SU-DHL-6 (cell line): ENCODE results near the gene ACER2.
A peak's percentile ranks its signal among the peaks of the same experiment; 100 is the strongest.
"Not testable (repeated sequence)": the region's sequence is repeated elsewhere in the genome, so short reads cannot be mapped to it uniquely, and the experiment has no call there.

Experiments used
- H2AFZ ChIP-seq: fragments of 200-600 bp; sonication (generic); 2 replicates; pipeline ENCODE4 v1.6.1; 2014; ENCODE audit warnings: low read depth, mild to moderate bottlenecking, moderate library complexity, mixed read lengths, antibody characterized with exemption, low read length; ENCODE audit not compliant: severe bottlenecking
- H3F3A ChIP-seq: fragments of 200-600 bp; shearing (Covaris generic); 2 replicates; pipeline ENCODE4 v1.6.0; 2016; ENCODE audit warnings: antibody characterized with exemption, mild to moderate bottlenecking; ENCODE audit not compliant: insufficient read depth
- H3K27ac ChIP-seq: fragments of 200-600 bp; sonication (generic); 2 replicates; pipeline ENCODE4 v1.5.1; 2016; ENCODE audit warnings: low read depth, mild to moderate bottlenecking, low read length, moderate library complexity, mixed read lengths
- H3K27me3 ChIP-seq: fragments of 200-600 bp; sonication (generic), shearing (Covaris generic); 2 replicates; pipeline ENCODE4 v1.6.0; 2014; ENCODE audit warnings: mild to moderate bottlenecking, low read length
- H3K36me3 ChIP-seq: fragments of 200-600 bp; sonication (generic); 2 replicates; pipeline ENCODE4 v1.6.1; 2014; ENCODE audit warnings: mild to moderate bottlenecking, low read length, mixed read lengths
- H3K4me2 ChIP-seq: fragments of 300-600, 200-600 bp; shearing (Covaris generic), sonication (generic); 2 replicates; pipeline ENCODE4 v1.6.0; 2014; ENCODE audit warnings: low read length, low read depth, mild to moderate bottlenecking; ENCODE audit not compliant: poor library complexity, severe bottlenecking
- H3K4me3 ChIP-seq: fragments of 200-600 bp; sonication (generic); 2 replicates; pipeline ENCODE4 v1.5.1; 2014; ENCODE audit warnings: antibody characterized with exemption, low read length, mild to moderate bottlenecking, mixed read lengths; ENCODE audit not compliant: insufficient read depth, poor library complexity, severe bottlenecking
- H3K79me2 ChIP-seq: fragments of 200-600 bp; sonication (generic); 2 replicates; pipeline ENCODE4 v1.6.1; 2014; ENCODE audit warnings: mild to moderate bottlenecking, low read length, moderate library complexity; ENCODE audit not compliant: insufficient read depth
- H3K9ac ChIP-seq: fragments of 200-600 bp; sonication (generic); 2 replicates; pipeline ENCODE4 v1.7.0; 2014; ENCODE audit warnings: mild to moderate bottlenecking, low read length
- H3K9me2 ChIP-seq: fragments of 200-600 bp; sonication (generic); replicated peaks from 2 replicates; pipeline ENCODE4 v1.6.1; 2014; ENCODE audit warnings: low read length; ENCODE audit not compliant: insufficient read depth
- H3K9me3 ChIP-seq: fragments of 200-600 bp; sonication (generic); 2 replicates; pipeline ENCODE4 v1.6.1; 2014; ENCODE audit warnings: low read length, mixed read lengths; ENCODE audit not compliant: insufficient read depth
- H4K20me1 ChIP-seq: fragments of 200-600 bp; sonication (generic); 2 replicates; pipeline ENCODE4 v1.6.1; 2014; ENCODE audit warnings: low read depth, mild to moderate bottlenecking, antibody characterized with exemption, low read length, moderate library complexity, mixed read lengths
- CTCF ChIP-seq: fragments of 200-600 bp; sonication (generic); IDR thresholded peaks from one replicate; pipeline ENCODE4 v1.5.1; 2017; ENCODE audit warnings: antibody characterized with exemption, mild to moderate bottlenecking, low read length, moderate library complexity; ENCODE audit not compliant: insufficient read depth, poor library complexity, severe bottlenecking
- EZH2phosphoT487 ChIP-seq: fragments of 200-600 bp; sonication (generic), shearing (Covaris generic); conservative IDR thresholded peaks from 2 replicates; pipeline ENCODE4 v1.6.1; 2018; ENCODE audit warnings: mild to moderate bottlenecking, antibody characterized with exemption, low read length, moderate library complexity, mixed read lengths

Gene ACER2

GRCh38 chr9:19380826-19381075 lies 28.1 kb upstream of the ACER2 start:
- H2AFZ ChIP-seq, result peak overlapping the region; percentile 57
- H3K4me2 ChIP-seq, result peak overlapping the region; percentile 63
- peaks cover 40% of the 10 kb centered on the region for H3K36me3 ChIP-seq
- no peak overlapping the region for H3K27ac ChIP-seq
- H3K27me3 ChIP-seq, result no peaks in the 10 kb centered on the region
- peaks cover 34% of the 10 kb centered on the region for H4K20me1 ChIP-seq
- peak overlapping the region; percentile 93 for H3K9ac ChIP-seq
- H3F3A ChIP-seq, result peaks cover 60% of the 10 kb centered on the region
- TF ChIP-seq CTCF (no peak), EZH2phosphoT487 (no peak)
- H3K4me3 ChIP-seq, result peak overlapping the region; percentile 97
- H3K9me3 ChIP-seq, result no peaks in the 10 kb centered on the region
- no peaks in the 10 kb centered on the region for H3K9me2 ChIP-seq
- peaks cover 32% of the 10 kb centered on the region for H3K79me2 ChIP-seq

GRCh38 chr9:19381656-19382055 lies 27.2 kb upstream of the ACER2 start:
- Histone ChIP-seq H3K27ac (no peak overlapping the region), H3K79me2 (peaks cover 32% of the 10 kb centered on the region)
- no peak for TF ChIP-seq CTCF
- no peak for TF ChIP-seq EZH2phosphoT487

GRCh38 chr9:19385212-19385611 lies 23.6 kb upstream of the ACER2 start:
- not testable (repeated sequence) for H3K9me3 ChIP-seq, H3K27me3 ChIP-seq, H3K4me3 ChIP-seq, H3K9me2 ChIP-seq, H3K36me3 ChIP-seq, H3K9ac ChIP-seq, H4K20me1 ChIP-seq, H3K27ac ChIP-seq, H3K4me2 ChIP-seq, H2AFZ ChIP-seq, H3K79me2 ChIP-seq
- H3F3A ChIP-seq, result peaks cover 18% of the 10 kb centered on the region

More at GRCh38 chr9:19381656-19382055, 27.2 kb upstream of the ACER2 start:
- H2AFZ ChIP-seq, result no peak overlapping the region
- H3F3A ChIP-seq, result peaks cover 51% of the 10 kb centered on the region
- peak overlapping the region; percentile 63 for H3K4me2 ChIP-seq
- no peaks in the 10 kb centered on the region for H3K27me3 ChIP-seq
- no peaks in the 10 kb centered on the region for H3K9me2 ChIP-seq
- H3K9me3 ChIP-seq, result no peaks in the 10 kb centered on the region
- H3K9ac ChIP-seq, result no peak overlapping the region
- peaks cover 30% of the 10 kb centered on the region for H3K36me3 ChIP-seq
- H3K4me3 ChIP-seq, result no peak overlapping the region
- peaks cover 25% of the 10 kb centered on the region for H4K20me1 ChIP-seq

- Histone ChIP-seq H2AFZ (no peak overlapping the region), H3K9ac (no peak overlapping the region), H3K9me2 (no peaks in the 10 kb centered on the region), H3K36me3 (no peaks in the 10 kb centered on the region), H4K20me1 (no peaks in the 10 kb centered on the region), H3K4me2 (no peak overlapping the region), H3K27ac (no peak overlapping the region), H3K27me3 (no peaks in the 10 kb centered on the region), H3K4me3 (no peak overlapping the region), H3K9me3 (no peaks in the 10 kb centered on the region), H3K79me2 (no peaks in the 10 kb centered on the region), H3F3A (peaks cover 16% of the 10 kb centered on the region)
- TF ChIP-seq EZH2phosphoT487 (no peak), CTCF (no peak)
Measured at GRCh38 chr9:19385786-19386501, 22.9 kb upstream of the ACER2 start.
